B cell (primary cell): ENCODE results near the gene RAI1.

Experiments
- CTCF ChIP-seq: fragments of 200-600 bp; IDR thresholded peaks from one replicate; pipeline ENCODE4 v1.8.0; 2022; ENCODE audit warnings: antibody characterized with exemption, mild to moderate bottlenecking
- EZH2 ChIP-seq: IDR thresholded peaks from 2 replicates; pipeline ENCODE4 v1.6.1; 2012; ENCODE audit warnings: borderline replicate concordance, low read depth, mild to moderate bottlenecking, moderate library complexity, low read length; ENCODE audit not compliant: insufficient read depth, poor library complexity, severe bottlenecking

- no peak for TF ChIP-seq CTCF
- TF ChIP-seq EZH2: no peak
Measured at GRCh38 chr17:17809531-17810083, 128.3 kb downstream of the RAI1 start.
